SH-SY5Y (cell line): Measurements from ENCODE around the gene ABCA4.

ENCODE experiments used
- GATA2 ChIP-seq: IDR thresholded peaks from 2 replicates; pipeline ENCODE4 v1.6.1; 2011; ENCODE audit warnings: mild to moderate bottlenecking, low read depth, low read length
- GATA3 ChIP-seq: IDR thresholded peaks from 2 replicates; pipeline ENCODE4 v1.6.1; 2011; ENCODE audit warnings: low read depth, mild to moderate bottlenecking, low read length, moderate library complexity

- TF ChIP-seq GATA2 (no peak), GATA3 (no peak)
Measured at GRCh38 chr1:94153133-94153532, 32.2 kb upstream of the ABCA4 start.
